SK-N-SH treated with all-trans-retinoic acid at 6 μM for 48 hours (cell line): ENCODE results near the gene CRYBA4.

Source experiments
- ATAC-seq: fragments of 200-7000 bp; cut with Tn5 transposase; 3 replicates; pipeline ENCODE4 v1.9.1; 2020; ENCODE audit warnings: mild to moderate bottlenecking, moderate library complexity
- ARNTL ChIP-seq: fragments of 450-650 bp; formaldehyde crosslinking; IDR thresholded peaks from 2 replicates; pipeline ENCODE4 v1.5.0; 2020; ENCODE audit warnings: low read depth, mild to moderate bottlenecking, moderate library complexity, borderline replicate concordance
- BACH2 ChIP-seq: fragments of 250-450 bp; sonication (Bioruptor Pico); IDR thresholded peaks from 2 replicates; pipeline ENCODE4 v1.9.0; 2021; ENCODE audit warnings: mild to moderate bottlenecking, borderline replicate concordance
- CSDC2 ChIP-seq: fragments of 250-450 bp; sonication (Bioruptor Pico); IDR thresholded peaks from 2 replicates; pipeline ENCODE4 v1.5.0; 2020; ENCODE audit warnings: mild to moderate bottlenecking, moderate library complexity
- CSRNP3 ChIP-seq: fragments of 250-450 bp; sonication (Bioruptor Pico); IDR thresholded peaks from 2 replicates; pipeline ENCODE4 v1.5.1; 2021; ENCODE audit warnings: mild to moderate bottlenecking, moderate library complexity
- ESRRG ChIP-seq: fragments of 250-450 bp; sonication (Bioruptor Pico); IDR thresholded peaks from 2 replicates; pipeline ENCODE4 v1.6.1; 2021; ENCODE audit warnings: mild to moderate bottlenecking
- GLIS3 ChIP-seq: fragments of 250-450 bp; sonication (Bioruptor Pico); IDR thresholded peaks from 2 replicates; pipeline ENCODE4 v1.5.0; 2020; ENCODE audit warnings: mild to moderate bottlenecking, moderate library complexity
- ISL1 ChIP-seq: fragments of 250-450 bp; sonication (Bioruptor Pico); IDR thresholded peaks from 2 replicates; pipeline ENCODE4 v2.1.2; 2022; ENCODE audit warnings: mild to moderate bottlenecking, moderate library complexity
- OSR1 ChIP-seq: fragments of 250-450 bp; sonication (Bioruptor Pico); IDR thresholded peaks from 2 replicates; pipeline ENCODE4 v1.8.0; 2022; ENCODE audit warnings: moderate library complexity, mild to moderate bottlenecking, inconsistent platforms
- PATZ1 ChIP-seq: fragments of 250-450 bp; sonication (Bioruptor Pico); IDR thresholded peaks from 2 replicates; pipeline ENCODE4 v1.8.0; 2020; ENCODE audit warnings: mild to moderate bottlenecking, moderate library complexity, borderline replicate concordance
- POU6F1 ChIP-seq: fragments of 250-450 bp; sonication (Bioruptor Pico); IDR thresholded peaks from 2 replicates; pipeline ENCODE4 v1.8.0; 2021; ENCODE audit warnings: low read depth, mild to moderate bottlenecking, moderate library complexity, borderline replicate concordance
- PPARA ChIP-seq: fragments of 250-450 bp; sonication (Bioruptor Pico); IDR thresholded peaks from 2 replicates; pipeline ENCODE4 v1.5.0; 2020; ENCODE audit warnings: mild to moderate bottlenecking, borderline replicate concordance
- RARB ChIP-seq: fragments of 250-450 bp; sonication (Bioruptor Pico); IDR thresholded peaks from 2 replicates; pipeline ENCODE4 v1.8.0; 2021; ENCODE audit warnings: mild to moderate bottlenecking, moderate library complexity
- SNAI2 ChIP-seq: fragments of 250-450 bp; sonication (Bioruptor Pico); IDR thresholded peaks from 2 replicates; pipeline ENCODE4 v1.5.0; 2020; ENCODE audit warnings: mild to moderate bottlenecking, moderate library complexity
- TOX ChIP-seq: fragments of 250-450 bp; sonication (Bioruptor Pico); IDR thresholded peaks from 2 replicates; pipeline ENCODE4 v1.8.0; 2021; ENCODE audit warnings: mild to moderate bottlenecking, moderate library complexity, borderline replicate concordance
- TSHZ2 ChIP-seq: fragments of 250-450 bp; sonication (Bioruptor Pico); IDR thresholded peaks from 2 replicates; pipeline ENCODE4 v1.5.0; 2020; ENCODE audit warnings: mild to moderate bottlenecking, moderate library complexity
- ZC3H10 ChIP-seq: fragments of 250-450 bp; sonication (Bioruptor Pico); IDR thresholded peaks from 2 replicates; pipeline ENCODE4 v1.5.1; 2021; ENCODE audit warnings: mild to moderate bottlenecking, moderate library complexity
- ZFP30 ChIP-seq: fragments of 450-650 bp; formaldehyde crosslinking; IDR thresholded peaks from 2 replicates; pipeline ENCODE4 v1.5.0; 2022; ENCODE audit warnings: mild to moderate bottlenecking, moderate library complexity
- ZNF565 ChIP-seq: fragments of 450-650 bp; formaldehyde crosslinking; conservative IDR thresholded peaks from 2 replicates; pipeline ENCODE4 v1.5.0; 2020; ENCODE audit warnings: low read depth, mild to moderate bottlenecking, moderate library complexity
- ZNF70 ChIP-seq: fragments of 450-650 bp; formaldehyde crosslinking; IDR thresholded peaks from 2 replicates; pipeline ENCODE4 v1.5.0; 2020; ENCODE audit warnings: mild to moderate bottlenecking, moderate library complexity
- ZNF8 ChIP-seq: fragments of 450-650 bp; formaldehyde crosslinking; IDR thresholded peaks from 2 replicates; pipeline ENCODE4 v1.5.0; 2020; ENCODE audit warnings: mild to moderate bottlenecking, moderate library complexity

Gene CRYBA4

GRCh38 chr22:26615149-26615548 lies 6.6 kb upstream of the CRYBA4 start:
- TF ChIP-seq TSHZ2 (CRISPR knock-in tag) (no peak), ZFP30 (CRISPR knock-in tag) (no peak), CSRNP3 (CRISPR knock-in tag) (no peak), ZC3H10 (CRISPR knock-in tag) (no peak), CSDC2 (no peak), GLIS3 (CRISPR knock-in tag) (no peak), SNAI2 (CRISPR knock-in tag) (no peak), ZNF8 (CRISPR knock-in tag) (no peak)
- ATAC-seq: no peak

DNA sequence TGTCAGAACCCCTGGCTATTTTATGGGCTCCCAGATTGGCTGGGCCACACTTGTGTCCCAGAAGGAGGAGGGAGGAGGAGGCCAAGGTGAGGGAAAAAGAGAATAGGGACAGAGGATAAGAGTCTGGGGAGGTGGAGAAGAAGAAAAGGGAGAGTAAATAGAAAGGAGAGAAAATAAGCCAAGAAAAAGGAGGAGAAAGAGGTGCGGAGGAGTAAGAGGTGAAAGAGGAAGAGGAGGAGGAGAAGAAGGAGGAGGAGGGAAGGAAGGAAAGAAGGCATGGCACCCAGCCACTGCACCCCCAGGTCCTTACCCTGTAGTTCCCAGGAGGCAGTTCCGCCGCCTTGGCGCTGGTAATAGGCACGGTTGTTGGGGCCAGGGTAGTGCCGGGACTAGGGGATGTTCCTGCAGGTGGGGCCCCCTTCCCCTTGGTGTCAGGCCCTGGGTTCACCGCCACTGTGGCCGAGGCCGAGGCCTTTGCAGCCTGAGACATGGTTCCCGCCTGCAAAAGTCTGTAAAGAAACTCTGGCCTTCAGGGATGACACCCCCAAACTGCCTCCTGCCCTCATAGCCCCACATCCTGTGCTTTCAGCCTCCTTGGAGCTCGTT lies 5.8 kb upstream of the CRYBA4 start:
- ATAC-seq: no peak

More for the DNA sequence above, 5.8 kb upstream of the CRYBA4 start:
- TF ChIP-seq ARNTL (CRISPR knock-in tag): no peak
- TF ChIP-seq ZFP30 (CRISPR knock-in tag): no peak
- TF ChIP-seq ZNF8 (CRISPR knock-in tag): no peak
- no peak for TF ChIP-seq PATZ1 (CRISPR knock-in tag)
- TF ChIP-seq TSHZ2 (CRISPR knock-in tag): no peak
- TF ChIP-seq ZNF70: no peak
- no peak for TF ChIP-seq ZNF565 (CRISPR knock-in tag)
- TF ChIP-seq CSRNP3 (CRISPR knock-in tag): no peak
- TF ChIP-seq ESRRG (CRISPR knock-in tag): no peak
- no peak for TF ChIP-seq SNAI2 (CRISPR knock-in tag)
- TF ChIP-seq POU6F1: no peak
- no peak for TF ChIP-seq RARB (CRISPR knock-in tag)
- no peak for TF ChIP-seq CSDC2
- no peak for TF ChIP-seq ISL1 (CRISPR knock-in tag)
- no peak for TF ChIP-seq TOX
- no peak for TF ChIP-seq BACH2 (CRISPR knock-in tag)
- TF ChIP-seq OSR1 (CRISPR knock-in tag): no peak
- no peak for TF ChIP-seq PPARA (CRISPR knock-in tag)
- TF ChIP-seq GLIS3 (CRISPR knock-in tag): no peak
